ENCODE data around the gene ANKRD13C. TPM values are rescaled to one million over a fixed set of nuclear protein-coding genes. Genes with fewer than 3 reads are reported as not detected.

The ANKRD13C gene
- polyA plus RNA-seq, 1 donor (not counting 4 experiments of a cell fraction or from before 2014, with no cell fraction given): 13.4 TPM

- H4K20me1 ChIP-seq (ENCODE audit: control insufficient read depth, extremely low read depth, insufficient read depth, low read length): no peaks in the 10 kb centered on the region
- FAIRE-seq (no peak), DNase-seq (ENCODE audit: low read depth, low spot score) (no peak)
- no peak overlapping the region for H3K27ac ChIP-seq (ENCODE audit: control insufficient read depth, insufficient read depth, low read length)
- H3K4me3 ChIP-seq (ENCODE audit: control insufficient read depth in 2 of 3, extremely low read depth in 1 of 3, insufficient read depth in 2 of 3, low read depth in 1 of 3, low read length in 3 of 3): no peak overlapping the region
- dilution Hi-C loops (cut with MboI; ENCODE audit: extremely low pct_ligation_motif_present, low sequenced_read_pairs): no loop called here
- TF ChIP-seq CTCF (optimal IDR thresholded peaks at IDR 0.05 in 1 of 3, IDR thresholded peaks at IDR 0.05 in 1 of 3, conservative IDR thresholded peaks at IDR 0.05 in 1 of 3; ENCODE audit: extremely low read depth in 1 of 3, insufficient read depth in 2 of 3, low read length in 3 of 3): no peak
- TF ChIP-seq EZH2 (IDR thresholded peaks at IDR 0.05; ENCODE audit: low read length): no peak
- H3K9ac ChIP-seq (ENCODE audit: control insufficient read depth, extremely low read depth, insufficient read depth, low read length): no peak overlapping the region
- no peaks in the 10 kb centered on the region for H3K36me3 ChIP-seq (ENCODE audit: control insufficient read depth in 2 of 2, extremely low read depth in 1 of 2, insufficient read depth in 2 of 2, low read length in 2 of 2)
- H3K79me2 ChIP-seq (ENCODE audit: control insufficient read depth, insufficient read depth, low read length): no peaks in the 10 kb centered on the region
- H3K4me1 ChIP-seq (ENCODE audit: control insufficient read depth, extremely low read depth, insufficient read depth, low read length): no peaks in the 10 kb centered on the region
- no peaks in the 10 kb centered on the region for H3K9me3 ChIP-seq (ENCODE audit: control insufficient read depth, low read depth, low read length)
- no peaks in the 10 kb centered on the region for H3K9me1 ChIP-seq (ENCODE audit: control insufficient read depth, extremely low read depth, insufficient read depth, low read length)
- H3K4me2 ChIP-seq (ENCODE audit: control insufficient read depth, extremely low read depth, insufficient read depth, low read depth, low read length): no peak overlapping the region
- no peaks in the 10 kb centered on the region for H3K27me3 ChIP-seq (ENCODE audit: control insufficient read depth, extremely low read depth, insufficient read depth, low read length)
- no peak overlapping the region for H2AFZ ChIP-seq (ENCODE audit: control insufficient read depth, low read length)
These were observed 47.5 kb upstream of the ANKRD13C start for GRCh38 chr1:70401974-70402373.

GRCh38 chr1:70400335-70400734 is 45.8 kb upstream of the ANKRD13C start:
- TF ChIP-seq EZH2 (IDR thresholded peaks at IDR 0.05; ENCODE audit: low read length): no peak
- TF ChIP-seq CTCF (optimal IDR thresholded peaks at IDR 0.05 in 1 of 3, IDR thresholded peaks at IDR 0.05 in 1 of 3, conservative IDR thresholded peaks at IDR 0.05 in 1 of 3; ENCODE audit: extremely low read depth in 1 of 3, insufficient read depth in 2 of 3, low read length in 3 of 3): no peak
- Histone ChIP-seq H3K9ac (ENCODE audit: control insufficient read depth, extremely low read depth, insufficient read depth, low read length) (no peak overlapping the region), H3K27me3 (ENCODE audit: control insufficient read depth, extremely low read depth, insufficient read depth, low read length) (no peaks in the 10 kb centered on the region), H3K9me1 (ENCODE audit: control insufficient read depth, extremely low read depth, insufficient read depth, low read length) (no peaks in the 10 kb centered on the region), H2AFZ (ENCODE audit: control insufficient read depth, low read length) (no peak overlapping the region), H3K9me3 (ENCODE audit: control insufficient read depth, low read depth, low read length) (no peaks in the 10 kb centered on the region), H3K4me1 (ENCODE audit: control insufficient read depth, extremely low read depth, insufficient read depth, low read length) (no peaks in the 10 kb centered on the region), H3K79me2 (ENCODE audit: control insufficient read depth, insufficient read depth, low read length) (no peaks in the 10 kb centered on the region), H3K27ac (ENCODE audit: control insufficient read depth, insufficient read depth, low read length) (no peak overlapping the region), H3K36me3 (ENCODE audit: control insufficient read depth in 2 of 2, extremely low read depth in 1 of 2, insufficient read depth in 2 of 2, low read length in 2 of 2) (no peaks in the 10 kb centered on the region), H3K4me2 (ENCODE audit: control insufficient read depth, extremely low read depth, insufficient read depth, low read depth, low read length) (no peak overlapping the region), H3K4me3 (ENCODE audit: control insufficient read depth in 2 of 3, extremely low read depth in 1 of 3, insufficient read depth in 2 of 3, low read depth in 1 of 3, low read length in 3 of 3) (no peak overlapping the region), H4K20me1 (ENCODE audit: control insufficient read depth, extremely low read depth, insufficient read depth, low read length) (no peaks in the 10 kb centered on the region)
- dilution Hi-C loops (cut with MboI; ENCODE audit: extremely low pct_ligation_motif_present, low sequenced_read_pairs): no loop called here
- FAIRE-seq: no peak
- DNase-seq (ENCODE audit: low read depth, low spot score): no peak

All from keratinocyte (primary cell).